GM12864 (cell line): ENCODE measurements around the gene RIC3.

Experiments
- DNase-seq: peaks from one replicate; pipeline ENCODE4 v3.0.0-alpha.2; 2011; ENCODE audit warnings: low read depth
- H3K4me3 ChIP-seq: 2 replicates; pipeline ENCODE4 v1.5.1; 2011; ENCODE audit warnings: mild to moderate bottlenecking, low read depth, low read length, control low read depth
- TF ChIP-seq, protein P1 (sequence below): IDR thresholded peaks from 2 replicates; pipeline ENCODE4 v1.5.1; 2011; ENCODE audit warnings: low read depth, mild to moderate bottlenecking, moderate library complexity, low read length, control low read depth, inconsistent platforms; ENCODE audit errors: missing control alignments

Gene RIC3

DNA sequence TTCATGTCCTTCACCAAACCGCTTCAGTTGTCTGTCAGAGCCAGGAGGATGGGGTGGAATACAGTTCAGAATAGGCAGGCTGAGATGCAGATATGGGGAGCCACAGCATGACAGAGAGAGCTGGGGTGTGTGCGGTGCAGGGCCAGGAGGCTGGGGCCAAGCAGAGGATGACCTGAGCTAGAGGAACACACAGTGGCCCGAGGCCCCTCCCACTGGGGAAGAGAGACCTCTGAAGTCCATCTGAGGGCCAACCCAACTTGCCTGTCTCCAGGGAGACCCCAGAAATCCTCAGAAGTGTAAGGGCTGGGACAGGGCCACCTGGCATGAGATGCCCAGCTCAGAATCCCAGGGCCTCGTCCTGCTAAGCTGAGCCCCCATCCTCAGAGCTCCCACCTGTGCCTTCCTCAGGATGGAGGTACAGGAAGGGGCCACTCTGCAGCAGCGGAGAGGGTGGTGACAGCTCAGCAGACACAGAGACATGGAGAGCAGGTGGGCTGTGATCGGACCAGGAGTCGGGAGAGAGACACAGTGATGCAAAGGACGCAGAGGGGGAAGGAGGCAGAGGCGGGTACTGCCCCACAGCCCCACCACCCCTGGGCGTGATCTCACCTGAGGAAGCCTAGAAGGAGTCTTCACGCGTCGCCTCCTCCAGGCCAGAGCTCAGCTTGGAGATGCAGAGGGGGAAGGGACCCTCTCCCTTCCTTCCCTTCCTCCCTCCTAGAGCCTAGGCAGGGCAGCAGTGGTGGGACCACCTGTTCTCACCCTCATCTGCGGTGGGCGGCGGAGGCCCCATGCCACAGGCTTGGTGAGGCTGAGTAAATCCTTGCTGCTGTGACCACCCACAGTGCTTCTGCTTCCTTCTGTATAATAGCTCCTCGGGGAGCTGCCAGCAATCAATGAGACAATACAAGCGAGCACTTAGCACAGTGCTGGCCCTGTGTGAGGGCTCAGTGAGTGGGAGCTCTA, 96.9 kb downstream of the RIC3 start:
- no peak for DNase-seq
- TF ChIP-seq, protein P1, sequence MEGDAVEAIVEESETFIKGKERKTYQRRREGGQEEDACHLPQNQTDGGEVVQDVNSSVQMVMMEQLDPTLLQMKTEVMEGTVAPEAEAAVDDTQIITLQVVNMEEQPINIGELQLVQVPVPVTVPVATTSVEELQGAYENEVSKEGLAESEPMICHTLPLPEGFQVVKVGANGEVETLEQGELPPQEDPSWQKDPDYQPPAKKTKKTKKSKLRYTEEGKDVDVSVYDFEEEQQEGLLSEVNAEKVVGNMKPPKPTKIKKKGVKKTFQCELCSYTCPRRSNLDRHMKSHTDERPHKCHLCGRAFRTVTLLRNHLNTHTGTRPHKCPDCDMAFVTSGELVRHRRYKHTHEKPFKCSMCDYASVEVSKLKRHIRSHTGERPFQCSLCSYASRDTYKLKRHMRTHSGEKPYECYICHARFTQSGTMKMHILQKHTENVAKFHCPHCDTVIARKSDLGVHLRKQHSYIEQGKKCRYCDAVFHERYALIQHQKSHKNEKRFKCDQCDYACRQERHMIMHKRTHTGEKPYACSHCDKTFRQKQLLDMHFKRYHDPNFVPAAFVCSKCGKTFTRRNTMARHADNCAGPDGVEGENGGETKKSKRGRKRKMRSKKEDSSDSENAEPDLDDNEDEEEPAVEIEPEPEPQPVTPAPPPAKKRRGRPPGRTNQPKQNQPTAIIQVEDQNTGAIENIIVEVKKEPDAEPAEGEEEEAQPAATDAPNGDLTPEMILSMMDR = no peak

DNA sequence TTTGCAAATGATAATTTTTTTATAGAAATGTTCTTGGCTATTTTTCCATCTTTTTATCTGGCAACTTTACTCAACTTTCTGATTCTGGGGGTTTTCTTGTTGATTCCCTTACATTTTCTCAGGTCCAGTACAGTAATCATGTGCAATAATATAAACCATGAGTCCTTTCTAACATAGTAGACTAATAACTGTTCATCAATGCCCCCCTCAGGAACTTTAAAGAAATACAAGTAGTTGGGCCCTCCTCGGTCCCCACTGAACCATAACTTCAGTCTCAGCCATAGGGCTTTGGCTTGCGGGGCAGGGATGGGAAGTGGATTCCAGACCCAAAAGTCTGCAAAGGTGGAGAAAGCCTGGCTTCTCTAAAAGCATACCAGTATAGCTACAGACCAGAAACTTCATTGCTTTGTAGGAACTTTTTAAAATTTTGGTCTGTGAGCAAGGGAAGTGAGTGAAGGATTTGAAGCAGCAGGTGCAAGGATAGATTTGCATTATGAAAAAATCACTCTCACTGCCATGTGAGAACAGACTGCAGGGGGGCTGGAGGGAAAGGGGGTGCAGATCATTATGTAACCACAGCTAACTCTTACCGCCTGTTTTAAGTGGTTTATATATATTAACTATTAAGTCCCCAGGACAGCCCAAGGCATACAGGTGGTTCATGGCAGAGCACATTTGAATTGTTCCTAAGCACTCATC, 98.3 kb downstream of the RIC3 start:
- DNase-seq = no peak
- H3K4me3 ChIP-seq = no peak overlapping the region

More for the DNA sequence above, 96.9 kb downstream of the RIC3 start:
- no peak overlapping the region for H3K4me3 ChIP-seq

DNA sequence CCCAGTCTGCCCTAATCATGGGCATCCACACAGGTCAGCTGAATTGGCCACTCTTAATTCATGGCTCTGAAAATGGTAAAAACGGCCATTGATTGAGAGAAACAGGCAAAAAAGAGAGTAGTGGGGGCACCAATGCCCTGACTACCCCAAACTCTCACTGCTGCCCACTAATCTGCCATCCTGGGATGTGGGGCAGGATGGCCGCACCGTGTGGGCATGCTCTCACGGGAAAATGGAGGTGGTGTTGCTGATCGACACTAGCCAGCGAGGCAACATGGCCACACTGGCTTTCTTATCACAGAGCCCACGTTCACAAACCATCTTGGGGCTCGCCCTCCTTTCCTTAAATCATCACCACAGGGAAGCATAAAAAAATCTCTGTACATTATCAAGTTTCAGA, 99.1 kb downstream of the RIC3 start:
- no peak overlapping the region for H3K4me3 ChIP-seq
- TF ChIP-seq, protein P1 = no peak
- no peak for DNase-seq

More for the DNA sequence above, 98.3 kb downstream of the RIC3 start:
- TF ChIP-seq, protein P1 = peak; percentile 29

DNA sequence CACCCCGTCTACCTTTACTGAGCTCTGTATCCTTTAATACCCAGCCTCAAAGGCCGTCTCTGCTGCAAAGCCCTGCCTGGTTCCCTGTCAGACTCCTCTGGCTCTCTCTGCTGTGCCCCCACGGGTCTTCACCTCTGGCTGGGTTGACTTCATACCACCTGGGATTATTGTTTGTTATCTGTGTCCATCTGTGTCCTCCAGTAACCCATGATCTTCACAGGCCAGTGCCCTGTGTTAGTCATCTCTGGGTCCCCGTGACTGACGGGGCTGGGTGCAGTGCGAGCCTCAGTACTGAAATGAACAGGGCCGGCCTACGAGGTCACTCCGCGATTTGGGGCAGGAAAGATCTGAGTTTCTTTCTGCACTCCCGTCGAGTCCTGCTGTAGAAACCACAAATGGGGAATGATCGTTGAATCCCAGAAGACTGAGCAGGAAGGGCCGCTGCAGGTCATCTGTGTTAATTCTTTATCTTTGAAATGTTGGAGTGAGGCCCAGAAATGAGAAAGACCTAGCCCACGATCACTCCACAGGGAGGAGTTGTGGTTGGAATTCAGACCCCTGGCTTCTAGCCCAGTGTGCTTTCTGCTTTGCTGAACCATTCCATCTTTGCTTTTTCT, 100.1 kb downstream of the RIC3 start:
- H3K4me3 ChIP-seq = no peak overlapping the region
- DNase-seq = no peak
- TF ChIP-seq, protein P1 = no peak

DNA sequence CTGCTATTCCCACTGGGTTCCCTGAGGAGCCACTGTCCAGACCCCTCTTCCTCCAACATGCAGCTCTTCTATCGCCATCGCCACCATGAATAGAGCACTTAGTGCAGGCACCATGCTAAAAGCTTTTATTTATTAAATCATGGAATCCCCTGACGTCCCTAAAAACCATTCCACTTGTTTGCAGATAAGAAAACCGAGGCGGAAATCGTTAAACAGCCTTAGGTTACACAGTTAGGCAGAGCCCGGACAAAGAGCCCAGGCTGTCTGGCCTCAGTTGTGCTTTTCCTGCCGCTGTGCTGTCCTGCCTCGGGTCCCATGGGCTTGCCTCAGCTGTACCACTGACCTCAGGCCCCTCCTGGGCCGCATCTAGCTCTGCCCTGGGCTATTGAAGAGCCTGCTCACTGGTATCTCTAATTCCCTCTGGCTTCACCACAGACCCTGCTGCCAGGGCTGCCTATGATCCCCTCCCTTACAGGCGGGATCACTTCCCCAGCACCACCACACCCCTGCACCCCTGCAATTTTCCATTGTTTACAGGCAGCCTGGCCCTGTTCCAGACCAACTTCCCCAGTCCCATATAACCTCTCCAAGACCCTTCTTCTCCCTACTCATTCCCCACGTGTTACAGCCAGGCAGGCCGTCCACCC, 100.8 kb downstream of the RIC3 start:
- DNase-seq = no peak
- H3K4me3 ChIP-seq = no peak overlapping the region
- TF ChIP-seq, protein P1 = no peak

DNA sequence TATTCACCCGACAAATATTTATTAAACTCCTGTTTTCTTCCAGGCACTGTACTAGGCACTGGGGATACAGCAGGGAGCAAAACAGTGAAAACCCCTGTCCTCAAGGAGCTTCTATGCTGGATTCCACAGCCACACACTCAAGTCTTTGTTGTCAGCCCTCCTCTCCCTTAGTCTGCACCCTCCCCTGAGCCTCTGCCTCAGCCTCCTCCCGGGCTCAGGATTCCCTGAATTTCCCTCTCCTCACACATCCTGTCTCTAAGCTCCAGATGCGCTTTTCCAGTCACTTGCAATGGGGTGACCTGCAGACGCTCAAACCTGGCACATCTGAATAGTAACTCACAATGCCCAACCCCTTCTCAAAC, 101.3 kb downstream of the RIC3 start:
- TF ChIP-seq, protein P1 = no peak
- no peak overlapping the region for H3K4me3 ChIP-seq
- no peak for DNase-seq
